Putamen (tissue), 1 donor: ENCODE measurements around the gene TRABD2B.

Experiments used
- DNase-seq: peaks from one replicate; pipeline ENCODE4 v3.0.0-alpha.2; 2016; ENCODE audit warnings: low spot score

Gene TRABD2B

GRCh38 chr1:48021792-48022191 is 24.6 kb upstream of the TRABD2B start:
- no peak for DNase-seq

- no peak for DNase-seq
Observed at GRCh38 chr1:48019714-48020315, 22.6 kb upstream of the TRABD2B start.

- no peak for DNase-seq
Observed at GRCh38 chr1:48018799-48019198, 21.6 kb upstream of the TRABD2B start.

GRCh38 chr1:48017716-48018115 is 20.5 kb upstream of the TRABD2B start:
- DNase-seq: no peak

GRCh38 chr1:48016515-48016914 is 19.3 kb upstream of the TRABD2B start:
- no peak for DNase-seq

GRCh38 chr1:48013270-48013669 is 16.1 kb upstream of the TRABD2B start:
- DNase-seq: no peak

- DNase-seq: no peak
Observed at GRCh38 chr1:48007047-48007446, 9.9 kb upstream of the TRABD2B start.

- no peak for DNase-seq
Observed at GRCh38 chr1:48006264-48006663, 9.1 kb upstream of the TRABD2B start.

- DNase-seq: no peak
Observed at GRCh38 chr1:48005253-48006117, 8.3 kb upstream of the TRABD2B start.

- no peak for DNase-seq
Observed at GRCh38 chr1:48003741-48004531, 6.8 kb upstream of the TRABD2B start.

GRCh38 chr1:48002142-48002541 is 5.0 kb upstream of the TRABD2B start:
- DNase-seq: no peak

GRCh38 chr1:48001696-48002095 is 4.5 kb upstream of the TRABD2B start:
- no peak for DNase-seq

- no peak for DNase-seq
Observed at GRCh38 chr1:48000883-48001282, 3.7 kb upstream of the TRABD2B start.

- no peak for DNase-seq
Observed at GRCh38 chr1:47999097-47999496, 1.9 kb upstream of the TRABD2B start.

- no peak for DNase-seq
Observed at GRCh38 chr1:47998396-47998990, 1.3 kb upstream of the TRABD2B start.

- DNase-seq: no peak
Observed at GRCh38 chr1:47996406-47997226, 569 bp downstream of the TRABD2B start.

GRCh38 chr1:47996060-47996405 is 1.2 kb downstream of the TRABD2B start:
- no peak for DNase-seq

- DNase-seq: no peak
Observed at GRCh38 chr1:47995306-47996050, 1.7 kb downstream of the TRABD2B start.

- DNase-seq: no peak
Observed at GRCh38 chr1:47993881-47994625, 3.1 kb downstream of the TRABD2B start.

- DNase-seq: no peak
Observed at GRCh38 chr1:47993416-47993740, 3.8 kb downstream of the TRABD2B start.
